ENCODE measurements around the gene C2orf74.

- no peak for TF ChIP-seq ZNF24 (IDR thresholded peaks at IDR 0.05)
- no peak for TF ChIP-seq JUND (IDR thresholded peaks at IDR 0.05; ENCODE audit: borderline replicate concordance, low read depth, low read length)
- TF ChIP-seq JUND (tag; IDR thresholded peaks at IDR 0.05; ENCODE audit: borderline replicate concordance, low read depth, low read length): no peak
- TF ChIP-seq, protein P1, sequence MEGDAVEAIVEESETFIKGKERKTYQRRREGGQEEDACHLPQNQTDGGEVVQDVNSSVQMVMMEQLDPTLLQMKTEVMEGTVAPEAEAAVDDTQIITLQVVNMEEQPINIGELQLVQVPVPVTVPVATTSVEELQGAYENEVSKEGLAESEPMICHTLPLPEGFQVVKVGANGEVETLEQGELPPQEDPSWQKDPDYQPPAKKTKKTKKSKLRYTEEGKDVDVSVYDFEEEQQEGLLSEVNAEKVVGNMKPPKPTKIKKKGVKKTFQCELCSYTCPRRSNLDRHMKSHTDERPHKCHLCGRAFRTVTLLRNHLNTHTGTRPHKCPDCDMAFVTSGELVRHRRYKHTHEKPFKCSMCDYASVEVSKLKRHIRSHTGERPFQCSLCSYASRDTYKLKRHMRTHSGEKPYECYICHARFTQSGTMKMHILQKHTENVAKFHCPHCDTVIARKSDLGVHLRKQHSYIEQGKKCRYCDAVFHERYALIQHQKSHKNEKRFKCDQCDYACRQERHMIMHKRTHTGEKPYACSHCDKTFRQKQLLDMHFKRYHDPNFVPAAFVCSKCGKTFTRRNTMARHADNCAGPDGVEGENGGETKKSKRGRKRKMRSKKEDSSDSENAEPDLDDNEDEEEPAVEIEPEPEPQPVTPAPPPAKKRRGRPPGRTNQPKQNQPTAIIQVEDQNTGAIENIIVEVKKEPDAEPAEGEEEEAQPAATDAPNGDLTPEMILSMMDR (IDR thresholded peaks at IDR 0.05 in 2 of 3, conservative IDR thresholded peaks at IDR 0.05 in 1 of 3; ENCODE audit: insufficient read depth in 2 of 3, low read depth in 1 of 3, low read length in 3 of 3): no peak
- TF ChIP-seq NFYB (IDR thresholded peaks at IDR 0.05; ENCODE audit: extremely low read depth, insufficient read length): no peak
- TF ChIP-seq, protein P2, sequence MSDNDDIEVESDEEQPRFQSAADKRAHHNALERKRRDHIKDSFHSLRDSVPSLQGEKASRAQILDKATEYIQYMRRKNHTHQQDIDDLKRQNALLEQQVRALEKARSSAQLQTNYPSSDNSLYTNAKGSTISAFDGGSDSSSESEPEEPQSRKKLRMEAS (CRISPR knock-in tag; IDR thresholded peaks at IDR 0.05): no peak
- no peak for TF ChIP-seq RB1 (IDR thresholded peaks at IDR 0.05; ENCODE audit: low read depth)
- TF ChIP-seq POLR2AphosphoS5 (IDR thresholded peaks at IDR 0.05; ENCODE audit: control insufficient read depth, insufficient read depth, low read depth, low read length): no peak
- no peak for TF ChIP-seq TCF7L2 (IDR thresholded peaks at IDR 0.05; ENCODE audit: low read depth, low read length)
- no peak for TF ChIP-seq TRIM24 (IDR thresholded peaks at IDR 0.05)
- no peak for TF ChIP-seq USF1 (CRISPR knock-in tag; IDR thresholded peaks at IDR 0.05)
- TF ChIP-seq CREB1 (IDR thresholded peaks at IDR 0.05): no peak
- no peak for TF ChIP-seq CREB1 (CRISPR knock-in tag; IDR thresholded peaks at IDR 0.05)
- no peak for TF ChIP-seq BDP1 (IDR thresholded peaks at IDR 0.05; ENCODE audit: insufficient read depth, insufficient read length)
These were observed 10.7 kb downstream of the C2orf74 start for GRCh38 chr2:61172671-61173070.
